HG03175 (cell line): ENCODE results near the gene TNFRSF14.

Source experiments
- ATAC-seq: cut with Tn5 transposase; IDR thresholded peaks from one replicate; pipeline ENCODE4 v1.9.1; 2021; ENCODE audit warnings: mild to moderate bottlenecking, moderate library complexity; ENCODE audit not compliant: unreplicated experiment

The TNFRSF14 gene

GRCh38 chr1:2611621-2612437 is 55.7 kb downstream of the TNFRSF14 start:
- ATAC-seq, result no peak

GRCh38 chr1:2612591-2613365 is 56.6 kb downstream of the TNFRSF14 start:
- no peak for ATAC-seq
